H9 (cell line): ENCODE data around the gene SP3. TPM values are rescaled to one million over a fixed set of nuclear protein-coding genes. Genes with fewer than 3 reads are reported as not detected.

ENCODE experiments used
- DNase-seq: peaks from one replicate; pipeline ENCODE4 v3.0.0-alpha.2; 2017
- H2AFZ ChIP-seq: one replicate; pipeline ENCODE4 v1.6.1; 2013; ENCODE audit warnings: mild to moderate bottlenecking, low read length, control low read depth, moderate library complexity
- H2AK5ac ChIP-seq: 2 replicates; pipeline ENCODE4 v1.6.1; 2013; ENCODE audit warnings: low read length, control low read depth, mixed read lengths; ENCODE audit not compliant: insufficient read length
- H2BK120ac ChIP-seq: one replicate; pipeline ENCODE4 v1.6.1; 2013; ENCODE audit warnings: low read depth, mild to moderate bottlenecking, low read length, control low read depth, inconsistent platforms; ENCODE audit not compliant: poor library complexity, severe bottlenecking
- H2BK12ac ChIP-seq: 2 replicates; pipeline ENCODE4 v1.6.1; 2013; ENCODE audit warnings: low read length, control low read depth, mixed read lengths, low read depth; ENCODE audit not compliant: insufficient read length
- H2BK15ac ChIP-seq: 2 replicates; pipeline ENCODE4 v1.6.1; 2013; ENCODE audit warnings: low read depth, low read length, control low read depth
- H2BK20ac ChIP-seq: one replicate; pipeline ENCODE4 v1.6.1; 2013; ENCODE audit warnings: low read depth, mild to moderate bottlenecking, low read length, control low read depth, inconsistent platforms; ENCODE audit not compliant: poor library complexity, severe bottlenecking
- H2BK5ac ChIP-seq: 2 replicates; pipeline ENCODE4 v1.6.1; 2013; ENCODE audit warnings: low read length, control low read depth, mixed read lengths; ENCODE audit not compliant: insufficient read length
- H3K14ac ChIP-seq: 2 replicates; pipeline ENCODE4 v1.6.1; 2013; ENCODE audit warnings: low read length, control low read depth; ENCODE audit not compliant: insufficient read depth
- H3K18ac ChIP-seq: 2 replicates; pipeline ENCODE4 v1.6.1; 2013; ENCODE audit warnings: low read depth, mild to moderate bottlenecking, mixed read lengths, low read length, control low read depth; ENCODE audit not compliant: insufficient read length
- H3K23ac ChIP-seq: 2 replicates; pipeline ENCODE4 v1.6.1; 2013; ENCODE audit warnings: low read length, control low read depth, mixed read lengths, low read depth; ENCODE audit not compliant: insufficient read length
- H3K23me2 ChIP-seq: 2 replicates; pipeline ENCODE4 v1.6.1; 2013; ENCODE audit warnings: low read depth, mild to moderate bottlenecking, mixed read lengths, low read length, control low read depth; ENCODE audit not compliant: insufficient read length, poor library complexity, severe bottlenecking
- H3K27ac ChIP-seq: 2 replicates; pipeline ENCODE4 v1.5.1; 2013; ENCODE audit warnings: low read length, control low read depth, mixed read lengths, low read depth; ENCODE audit not compliant: insufficient read length
- H3K27me3 ChIP-seq: 2 replicates; pipeline ENCODE4 v1.6.1; 2013; ENCODE audit warnings: low read length, control low read depth, inconsistent platforms; ENCODE audit not compliant: insufficient read depth
- H3K4ac ChIP-seq: 2 replicates; pipeline ENCODE4 v1.6.1; 2013; ENCODE audit warnings: low read depth, mild to moderate bottlenecking, control low read depth, inconsistent platforms, low read length, moderate library complexity
- H3K4me1 ChIP-seq: 2 replicates; pipeline ENCODE4 v1.6.1; 2013; ENCODE audit warnings: low read length, control low read depth, inconsistent platforms; ENCODE audit not compliant: insufficient read depth
- H3K4me2 ChIP-seq: 2 replicates; pipeline ENCODE4 v1.6.1; 2013; ENCODE audit warnings: low read length, control low read depth, mixed read lengths; ENCODE audit not compliant: insufficient read length, insufficient read depth
- H3K56ac ChIP-seq: 2 replicates; pipeline ENCODE4 v1.6.1; 2013; ENCODE audit warnings: low read depth, mild to moderate bottlenecking, mixed read lengths, low read length, control low read depth; ENCODE audit not compliant: insufficient read length
- H3K79me1 ChIP-seq: 2 replicates; pipeline ENCODE4 v1.6.1; 2013; ENCODE audit warnings: low read depth, mild to moderate bottlenecking, moderate library complexity, low read length, control low read depth, inconsistent platforms; ENCODE audit not compliant: insufficient read depth, poor library complexity, severe bottlenecking
- H3K79me2 ChIP-seq: 2 replicates; pipeline ENCODE4 v1.6.1; 2013; ENCODE audit warnings: low read length, control low read depth, inconsistent platforms; ENCODE audit not compliant: insufficient read depth
- H3K9ac ChIP-seq: 2 replicates; pipeline ENCODE4 v1.6.1; 2013; ENCODE audit warnings: low read length, control low read depth, mixed read lengths; ENCODE audit not compliant: insufficient read length; ENCODE audit errors: extremely low read depth
- H3K9me3 ChIP-seq: one replicate; pipeline ENCODE4 v1.6.1; 2013; ENCODE audit warnings: low read depth, low read length, inconsistent platforms; ENCODE audit not compliant: control insufficient read depth
- H3T11ph ChIP-seq: one replicate; pipeline ENCODE4 v1.6.1; 2013; ENCODE audit warnings: mild to moderate bottlenecking, low read length, control low read depth, inconsistent platforms
- H4K20me1 ChIP-seq: one replicate; pipeline ENCODE4 v1.6.1; 2013; ENCODE audit not compliant: control insufficient read depth, insufficient read length, insufficient read depth
- H4K5ac ChIP-seq: 2 replicates; pipeline ENCODE4 v1.6.1; 2013; ENCODE audit warnings: low read depth, mild to moderate bottlenecking, mixed read lengths, low read length, control low read depth; ENCODE audit not compliant: insufficient read length
- H4K8ac ChIP-seq: replicated peaks from 2 replicates; pipeline ENCODE4 v1.6.1; 2013; ENCODE audit warnings: low read length, control low read depth, mixed read lengths, low read depth; ENCODE audit not compliant: insufficient read length
- H4K91ac ChIP-seq: 2 replicates; pipeline ENCODE4 v1.6.1; 2013; ENCODE audit warnings: low read depth, mild to moderate bottlenecking, moderate library complexity, mixed read lengths, low read length, control low read depth; ENCODE audit not compliant: insufficient read length
- H3K27ac Mint-ChIP-seq, 3 experiments: 2 replicates in 2 of 3; 3 replicates in 1 of 3; pipeline ENCODE4 v1.8.0; 2020 to 2021; ENCODE audit warnings: mixed read lengths in 3 of 3, mild to moderate bottlenecking in 1 of 3, moderate library complexity in 1 of 3
- H3K27me3 Mint-ChIP-seq: 2 replicates; pipeline ENCODE4 v1.8.0; 2021; ENCODE audit warnings: low read depth, mild to moderate bottlenecking, moderate library complexity, mixed read lengths
- H3K36me3 Mint-ChIP-seq, 3 experiments: 2 replicates in 2 of 3; 3 replicates in 1 of 3; pipeline ENCODE4 v1.8.0; 2020 to 2021; ENCODE audit warnings: low read depth in 3 of 3, mixed read lengths in 3 of 3; ENCODE audit not compliant: insufficient read depth in 1 of 3
- H3K4me1 Mint-ChIP-seq, 2 experiments: 2 replicates each; pipeline ENCODE4 v1.8.0; 2020; ENCODE audit warnings: mixed read lengths in 2 of 2
- H3K4me3 Mint-ChIP-seq, 2 experiments: 2 replicates in 1 of 2; 3 replicates in 1 of 2; pipeline ENCODE4 v1.8.0; 2020 to 2021; ENCODE audit warnings: mild to moderate bottlenecking in 2 of 2, mixed read lengths in 2 of 2, moderate library complexity in 1 of 2
- H3K9me3 Mint-ChIP-seq, 2 experiments: 2 replicates in 1 of 2; 3 replicates in 1 of 2; pipeline ENCODE4 v1.8.0; 2020; ENCODE audit warnings: mild to moderate bottlenecking in 2 of 2, mixed read lengths in 2 of 2, moderate library complexity in 1 of 2
- CTCF ChIP-seq: fragments of 200-600 bp; sonication (generic); conservative IDR thresholded peaks from 3 replicates; pipeline ENCODE4 v1.8.0; 2021; ENCODE audit warnings: antibody characterized with exemption, mild to moderate bottlenecking
- WGBS: extraction: QIAGEN DNeasy Blood & Tissue Kit; methylation state at CpG from one replicate; pipeline ENCODE4 v1.1.7; 2013; ENCODE audit warnings: missing lambda C conversion rate, low lambda C conversion rate, mixed read lengths; ENCODE audit not compliant: insufficient read length; ENCODE audit errors: extremely low coverage; 5-methylcytosine and 5-hydroxymethylcytosine counted together
- total RNA-seq: library from RNA; stranded (reverse); gene quantifications from 2 replicates; pipeline ENCODE4 v1.2.1, GENCODE V29; 2021

The SP3 gene
- total RNA-seq, 1 experiment from 2014 or later: 86.3 TPM

DNA sequence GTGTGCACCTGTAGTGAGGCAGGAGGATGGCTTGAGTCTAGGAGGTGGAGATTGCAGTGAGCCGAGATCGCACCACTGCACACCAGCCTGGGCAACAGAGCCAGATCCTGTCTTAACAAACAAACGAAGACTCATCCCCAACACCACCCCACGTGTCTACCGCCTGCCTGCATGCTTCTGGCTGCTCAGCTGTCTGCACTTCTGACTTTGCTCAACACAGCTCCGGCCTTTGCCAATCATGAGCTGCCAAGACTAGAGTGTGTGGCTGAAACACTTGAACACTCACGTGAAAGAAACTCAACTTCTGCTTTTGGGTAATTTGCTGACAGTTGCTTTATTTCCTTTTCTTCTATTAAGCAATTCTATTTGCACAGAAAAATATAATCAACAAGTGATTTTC is 32.1 kb upstream of the SP3 start:
- Histone ChIP-seq H4K20me1 (no peaks in the 10 kb centered on the region), H3K27me3 (no peaks in the 10 kb centered on the region), H3K79me1 (no peaks in the 10 kb centered on the region), H2BK15ac (no peak overlapping the region), H3K4ac (no peak overlapping the region), H4K8ac (no peak overlapping the region), H3K4me1 (no peaks in the 10 kb centered on the region), H2BK5ac (no peak overlapping the region), H2BK20ac (no peak overlapping the region), H3K14ac (no peak overlapping the region), H2AFZ (no peak overlapping the region), H3T11ph (no peak overlapping the region), H2BK120ac (no peak overlapping the region), H2AK5ac (no peak overlapping the region), H3K56ac (no peak overlapping the region), H4K91ac (no peak overlapping the region), H3K23me2 (no peaks in the 10 kb centered on the region), H3K79me2 (no peaks in the 10 kb centered on the region), H4K5ac (no peak overlapping the region), H3K27ac (no peak overlapping the region), H3K9me3 (no peaks in the 10 kb centered on the region), H3K4me2 (no peak overlapping the region), H3K23ac (no peak overlapping the region), H3K18ac (no peak overlapping the region), H2BK12ac (no peak overlapping the region), H3K9ac (no peak overlapping the region)
- DNase-seq: no peak
- TF ChIP-seq CTCF: no peak
- Mint-ChIP-seq H3K4me3 (no peak overlapping the region), H3K9me3 (no peaks in the 10 kb centered on the region), H3K27ac (no peak overlapping the region), H3K4me1 (no peaks in the 10 kb centered on the region), H3K36me3 (no peaks in the 10 kb centered on the region), H3K27me3 (peaks cover 6% of the 10 kb centered on the region)
- WGBS: no CpG with 5 or more reads among the region's 7 CpGs
